Measurements from ENCODE around the gene ACYP2.

The ACYP2 gene

DNA sequence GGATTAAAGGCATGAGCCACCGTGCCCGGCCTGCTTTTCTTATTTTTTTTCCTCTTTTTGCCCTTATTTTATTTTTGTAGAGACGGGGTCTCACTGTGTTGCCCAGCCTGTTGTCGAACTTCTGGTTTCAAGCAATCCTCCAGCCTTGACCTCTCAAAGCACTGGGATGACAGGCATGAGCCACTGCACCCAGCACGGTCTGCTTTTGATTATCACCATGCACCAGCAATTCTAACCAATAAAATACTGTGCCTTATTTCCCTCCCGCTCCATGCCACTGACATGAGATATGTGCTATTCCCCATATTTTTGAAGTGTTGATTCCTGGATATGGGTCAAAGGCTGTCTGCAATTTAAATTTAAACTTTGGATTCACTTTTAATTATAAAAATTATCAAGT is 42.9 kb downstream of the ACYP2 start:
- Histone ChIP-seq H3K4me3 (ENCODE audit: low read depth, low read length) (no peak overlapping the region), H3K36me3 (ENCODE audit: insufficient read depth, low read length) (no peaks in the 10 kb centered on the region), H3K4me1 (ENCODE audit: control insufficient read depth, insufficient read depth, low read length, unreplicated experiment) (no peaks in the 10 kb centered on the region), H3K79me2 (ENCODE audit: control insufficient read depth, insufficient read depth, low read length, unreplicated experiment) (no peaks in the 10 kb centered on the region), H2AFZ (ENCODE audit: low read length, unreplicated experiment) (no peak overlapping the region), H3K27ac (ENCODE audit: low read depth, low read length) (no peak overlapping the region), H3K27me3 (ENCODE audit: insufficient read depth, low read length) (no peaks in the 10 kb centered on the region)

DNA sequence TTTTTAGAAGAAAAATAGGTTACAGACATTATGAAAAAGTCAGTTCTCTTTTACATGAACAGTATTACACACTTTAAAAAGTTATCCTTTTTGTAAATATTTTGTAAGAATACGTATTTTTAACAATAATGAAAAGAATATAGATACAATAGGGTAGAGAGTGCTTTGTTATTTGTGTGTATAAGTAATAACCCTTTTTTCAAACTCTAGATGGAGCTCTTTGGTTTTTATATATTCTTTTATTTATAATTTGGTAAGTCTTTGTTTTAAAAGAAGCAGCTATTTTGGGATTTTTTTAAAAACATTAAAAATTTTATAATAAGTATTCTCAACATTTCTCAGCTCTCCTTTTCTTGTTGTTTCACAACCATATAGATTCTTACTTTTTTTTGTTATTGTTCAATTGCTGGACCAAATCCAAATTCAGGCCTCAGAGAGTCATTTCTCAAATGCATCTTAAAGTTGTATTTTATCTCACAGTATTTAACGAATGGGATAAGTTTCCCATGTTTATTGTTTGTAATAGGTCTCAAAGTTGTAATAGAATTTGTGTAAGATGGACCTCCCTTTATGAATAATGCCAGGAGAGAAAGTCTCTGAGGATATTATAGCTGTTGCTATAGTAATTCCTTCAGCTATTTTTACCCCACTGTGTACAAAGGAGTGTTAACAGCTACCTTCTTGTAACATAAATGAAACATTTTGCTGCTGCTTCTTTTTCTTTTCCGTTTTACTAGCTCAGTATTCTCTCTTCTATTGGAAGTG is 46.4 kb downstream of the ACYP2 start:
- H3K4me3 ChIP-seq (ENCODE audit: low read depth, low read length) = no peak overlapping the region
- no peaks in the 10 kb centered on the region for H3K79me2 ChIP-seq (ENCODE audit: control insufficient read depth, insufficient read depth, low read length, unreplicated experiment)
- H2AFZ ChIP-seq (ENCODE audit: low read length, unreplicated experiment) = no peak overlapping the region
- no peaks in the 10 kb centered on the region for H3K27me3 ChIP-seq (ENCODE audit: insufficient read depth, low read length)
- H3K4me1 ChIP-seq (ENCODE audit: control insufficient read depth, insufficient read depth, low read length, unreplicated experiment) = no peaks in the 10 kb centered on the region
- no peak overlapping the region for H3K27ac ChIP-seq (ENCODE audit: low read depth, low read length)
- H3K36me3 ChIP-seq (ENCODE audit: insufficient read depth, low read length) = no peaks in the 10 kb centered on the region

DNA sequence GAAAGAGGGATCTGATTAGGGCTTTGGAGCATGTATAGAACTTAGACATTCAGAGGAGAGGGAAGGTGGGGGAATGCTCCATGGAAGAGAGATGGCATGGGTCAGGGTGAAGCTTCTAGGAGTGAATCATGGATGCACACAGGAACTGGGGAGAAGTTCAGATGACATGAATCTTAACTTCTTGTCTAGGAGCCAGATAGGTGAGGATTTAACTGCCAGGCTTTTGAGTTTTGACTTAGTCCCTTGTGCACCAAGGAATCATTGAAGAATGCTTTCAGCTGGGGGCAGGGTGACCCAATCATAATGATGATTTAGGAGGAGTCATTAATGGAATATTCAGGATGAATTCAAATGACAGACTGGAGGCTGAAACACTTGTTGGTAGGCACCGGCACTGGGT is 48.7 kb downstream of the ACYP2 start:
- H3K36me3 ChIP-seq (ENCODE audit: insufficient read depth, low read length) = no peaks in the 10 kb centered on the region
- no peaks in the 10 kb centered on the region for H3K27me3 ChIP-seq (ENCODE audit: insufficient read depth, low read length)
- H3K4me1 ChIP-seq (ENCODE audit: control insufficient read depth, insufficient read depth, low read length, unreplicated experiment) = no peaks in the 10 kb centered on the region
- no peaks in the 10 kb centered on the region for H3K79me2 ChIP-seq (ENCODE audit: control insufficient read depth, insufficient read depth, low read length, unreplicated experiment)
- H3K27ac ChIP-seq (ENCODE audit: low read depth, low read length) = no peak overlapping the region
- H3K4me3 ChIP-seq (ENCODE audit: low read depth, low read length) = no peak overlapping the region
- no peak overlapping the region for H2AFZ ChIP-seq (ENCODE audit: low read length, unreplicated experiment)

DNA sequence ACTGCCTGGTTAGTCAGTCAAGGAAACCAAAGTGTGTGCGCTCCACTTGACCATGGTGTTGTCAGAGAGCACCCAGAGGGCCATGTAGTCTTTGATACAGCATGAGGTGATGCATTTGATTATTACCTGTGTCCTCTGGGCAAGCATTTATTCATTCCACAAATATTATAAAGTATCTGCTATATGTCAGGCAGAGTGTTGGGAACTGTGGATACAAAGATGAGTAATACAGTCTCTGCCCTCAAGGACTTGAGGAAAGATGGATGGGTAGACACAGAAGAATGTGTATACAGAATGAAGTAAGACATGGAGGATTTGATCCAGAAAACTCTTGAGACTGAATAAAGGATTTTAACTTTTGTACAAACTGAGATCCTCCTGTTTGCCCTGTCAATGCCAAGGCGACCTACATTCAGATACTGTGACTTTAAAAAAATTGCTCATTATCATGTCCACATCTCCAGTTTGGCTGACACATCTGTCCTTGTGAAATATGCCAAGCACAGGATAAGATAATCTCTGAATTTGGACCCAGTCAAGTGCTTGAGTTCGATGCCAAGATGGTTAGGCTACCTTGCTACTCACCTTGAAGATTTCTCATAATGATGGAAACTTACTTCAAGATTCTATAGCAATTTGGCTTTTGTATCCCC is 50.8 kb downstream of the ACYP2 start:
- Histone ChIP-seq H3K36me3 (ENCODE audit: insufficient read depth, low read length) (no peaks in the 10 kb centered on the region), H3K79me2 (ENCODE audit: control insufficient read depth, insufficient read depth, low read length, unreplicated experiment) (no peaks in the 10 kb centered on the region), H3K4me1 (ENCODE audit: control insufficient read depth, insufficient read depth, low read length, unreplicated experiment) (no peaks in the 10 kb centered on the region), H2AFZ (ENCODE audit: low read length, unreplicated experiment) (no peak overlapping the region), H3K27ac (ENCODE audit: low read depth, low read length) (no peak overlapping the region), H3K27me3 (ENCODE audit: insufficient read depth, low read length) (no peaks in the 10 kb centered on the region), H3K4me3 (ENCODE audit: low read depth, low read length) (no peak overlapping the region)

DNA sequence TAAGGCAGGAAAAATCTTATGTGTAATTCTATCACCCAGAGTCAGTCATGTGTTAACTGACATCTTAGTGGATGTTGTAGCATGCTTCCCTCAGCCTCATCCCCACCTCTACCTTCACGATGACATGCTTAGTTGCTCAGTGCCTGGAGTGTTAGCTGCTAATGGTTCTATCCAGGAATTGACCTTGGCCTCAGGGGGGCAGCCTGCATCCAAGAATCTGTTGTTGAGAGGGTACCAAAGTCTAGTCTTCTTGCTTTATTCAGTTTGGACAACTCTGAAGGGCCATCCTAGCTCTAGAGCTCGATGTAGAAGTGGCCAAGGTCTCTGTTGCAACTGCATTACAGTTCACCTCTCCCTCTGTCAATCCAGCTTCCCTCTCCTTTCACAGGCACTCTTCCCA is 61.2 kb downstream of the ACYP2 start:
- Histone ChIP-seq H3K36me3 (ENCODE audit: insufficient read depth, low read length) (no peaks in the 10 kb centered on the region), H3K4me3 (ENCODE audit: low read depth, low read length) (no peak overlapping the region), H3K4me1 (ENCODE audit: control insufficient read depth, insufficient read depth, low read length, unreplicated experiment) (no peaks in the 10 kb centered on the region), H3K27ac (ENCODE audit: low read depth, low read length) (no peak overlapping the region), H3K79me2 (ENCODE audit: control insufficient read depth, insufficient read depth, low read length, unreplicated experiment) (no peaks in the 10 kb centered on the region), H2AFZ (ENCODE audit: low read length, unreplicated experiment) (no peak overlapping the region), H3K27me3 (ENCODE audit: insufficient read depth, low read length) (no peaks in the 10 kb centered on the region)

DNA sequence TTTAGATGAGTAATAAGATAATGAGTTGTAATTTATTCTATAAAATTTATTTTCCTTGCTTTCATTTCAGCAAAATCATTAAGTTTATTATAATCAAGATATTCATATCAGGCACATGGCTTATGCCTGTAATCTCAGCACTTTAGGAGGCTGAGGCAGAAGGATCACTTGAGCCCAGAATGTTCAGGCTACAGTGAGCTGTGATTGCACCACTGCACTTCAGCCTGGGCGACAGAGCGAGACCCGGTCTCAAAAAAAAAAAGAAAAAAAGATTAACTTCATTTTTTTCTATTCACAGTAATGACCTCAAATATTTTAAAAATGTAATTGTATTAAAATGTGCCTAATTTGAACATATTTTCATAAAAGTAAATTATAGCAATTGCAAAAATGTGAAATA is 67.9 kb downstream of the ACYP2 start:
- no peak overlapping the region for H3K27ac ChIP-seq (ENCODE audit: low read depth, low read length)
- H3K4me1 ChIP-seq (ENCODE audit: control insufficient read depth, insufficient read depth, low read length, unreplicated experiment) = no peaks in the 10 kb centered on the region
- H3K4me3 ChIP-seq (ENCODE audit: low read depth, low read length) = no peak overlapping the region
- H3K79me2 ChIP-seq (ENCODE audit: control insufficient read depth, insufficient read depth, low read length, unreplicated experiment) = no peaks in the 10 kb centered on the region
- H2AFZ ChIP-seq (ENCODE audit: low read length, unreplicated experiment) = no peak overlapping the region
- H3K27me3 ChIP-seq (ENCODE audit: insufficient read depth, low read length) = no peaks in the 10 kb centered on the region
- no peaks in the 10 kb centered on the region for H3K36me3 ChIP-seq (ENCODE audit: insufficient read depth, low read length)

DNA sequence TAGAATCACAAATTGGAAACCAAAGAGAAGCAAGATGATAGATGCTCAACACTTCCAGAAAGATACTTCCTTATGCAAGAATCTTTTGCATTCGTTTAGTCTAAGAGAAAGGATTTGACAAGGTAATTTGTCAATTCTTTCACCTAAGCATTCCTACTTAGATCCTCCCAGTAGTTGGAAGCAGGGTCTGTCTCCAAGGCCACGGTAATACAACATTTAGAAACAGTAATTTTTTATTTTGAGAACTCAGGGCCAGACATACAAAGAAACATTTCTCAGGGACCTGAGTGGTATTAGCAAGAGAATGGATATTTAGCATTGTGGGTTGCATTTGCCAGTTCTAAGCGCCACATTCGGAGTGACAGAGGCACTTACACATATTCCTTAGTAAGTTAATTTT is 68.6 kb downstream of the ACYP2 start:
- Histone ChIP-seq H3K4me1 (ENCODE audit: control insufficient read depth, insufficient read depth, low read length, unreplicated experiment) (no peaks in the 10 kb centered on the region), H3K36me3 (ENCODE audit: insufficient read depth, low read length) (no peaks in the 10 kb centered on the region), H2AFZ (ENCODE audit: low read length, unreplicated experiment) (no peak overlapping the region), H3K4me3 (ENCODE audit: low read depth, low read length) (no peak overlapping the region), H3K79me2 (ENCODE audit: control insufficient read depth, insufficient read depth, low read length, unreplicated experiment) (no peaks in the 10 kb centered on the region), H3K27me3 (ENCODE audit: insufficient read depth, low read length) (no peaks in the 10 kb centered on the region), H3K27ac (ENCODE audit: low read depth, low read length) (no peak overlapping the region)

DNA sequence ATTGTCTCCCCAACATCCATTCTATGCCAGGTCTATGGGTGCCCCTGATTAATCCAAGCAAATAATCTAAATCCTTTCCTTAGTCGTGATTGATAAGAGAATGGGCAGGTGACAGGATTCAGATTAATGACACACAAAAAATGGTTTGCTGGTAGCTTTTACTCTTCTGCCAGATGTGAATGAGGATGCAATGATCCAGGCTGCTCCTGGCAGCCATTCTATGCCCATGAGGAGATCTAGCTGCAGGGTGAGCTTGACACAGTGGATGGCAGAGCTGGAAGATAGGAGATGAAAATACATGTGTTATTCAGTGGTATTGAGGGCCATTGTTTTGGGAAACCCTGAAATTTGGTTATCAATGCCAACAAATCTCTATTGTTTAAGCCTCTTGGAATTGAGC is 69.7 kb downstream of the ACYP2 start:
- Histone ChIP-seq H3K36me3 (ENCODE audit: insufficient read depth, low read length) (no peaks in the 10 kb centered on the region), H3K79me2 (ENCODE audit: control insufficient read depth, insufficient read depth, low read length, unreplicated experiment) (no peaks in the 10 kb centered on the region), H3K27ac (ENCODE audit: low read depth, low read length) (no peak overlapping the region), H3K4me1 (ENCODE audit: control insufficient read depth, insufficient read depth, low read length, unreplicated experiment) (no peaks in the 10 kb centered on the region), H3K27me3 (ENCODE audit: insufficient read depth, low read length) (no peaks in the 10 kb centered on the region), H3K4me3 (ENCODE audit: low read depth, low read length) (no peak overlapping the region), H2AFZ (ENCODE audit: low read length, unreplicated experiment) (no peak overlapping the region)

DNA sequence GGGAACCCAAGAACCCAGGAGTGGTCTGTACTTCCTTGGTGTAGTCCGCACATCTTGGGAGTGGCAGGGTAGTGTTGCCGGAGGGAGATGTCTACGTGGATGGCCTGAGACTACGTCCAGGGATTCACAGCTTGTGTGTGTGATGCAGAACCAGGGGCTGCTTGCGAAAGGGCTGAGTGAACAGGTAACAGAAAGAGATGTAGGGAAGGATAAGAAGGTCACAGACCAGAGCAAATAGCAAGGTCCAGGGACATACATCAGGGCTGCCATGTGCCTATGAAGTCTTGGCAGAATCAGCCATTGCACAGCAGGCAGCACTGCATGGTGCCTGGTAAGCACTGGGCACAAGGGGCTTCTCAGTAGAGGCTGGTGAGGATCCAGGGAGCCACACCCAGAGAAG is 71.9 kb downstream of the ACYP2 start:
- Histone ChIP-seq H3K4me3 (ENCODE audit: low read depth, low read length) (no peak overlapping the region), H2AFZ (ENCODE audit: low read length, unreplicated experiment) (no peak overlapping the region), H3K79me2 (ENCODE audit: control insufficient read depth, insufficient read depth, low read length, unreplicated experiment) (no peaks in the 10 kb centered on the region), H3K27me3 (ENCODE audit: insufficient read depth, low read length) (no peaks in the 10 kb centered on the region), H3K27ac (ENCODE audit: low read depth, low read length) (no peak overlapping the region), H3K4me1 (ENCODE audit: control insufficient read depth, insufficient read depth, low read length, unreplicated experiment) (no peaks in the 10 kb centered on the region), H3K36me3 (ENCODE audit: insufficient read depth, low read length) (no peaks in the 10 kb centered on the region)

DNA sequence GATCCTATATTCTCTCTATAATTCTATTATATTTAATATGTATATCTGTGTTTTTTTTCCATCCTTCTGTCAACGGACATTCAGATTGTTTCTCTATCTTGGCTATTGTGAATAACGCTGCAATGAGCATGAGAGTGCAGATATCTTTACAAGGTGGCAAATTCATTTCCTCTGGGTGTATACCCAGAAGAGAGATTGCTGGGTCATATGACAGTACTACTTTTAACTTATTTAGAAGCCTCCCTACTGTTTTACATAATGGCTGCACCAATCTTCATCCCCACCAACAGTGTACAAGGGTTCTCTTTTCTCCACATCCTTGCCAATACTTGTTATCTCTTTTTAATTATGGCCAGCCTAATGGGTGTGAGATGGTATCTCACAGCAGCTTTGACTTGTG is 74.1 kb downstream of the ACYP2 start:
- Histone ChIP-seq H2AFZ (ENCODE audit: low read length, unreplicated experiment) (no peak overlapping the region), H3K27me3 (ENCODE audit: insufficient read depth, low read length) (no peaks in the 10 kb centered on the region), H3K4me3 (ENCODE audit: low read depth, low read length) (no peak overlapping the region), H3K36me3 (ENCODE audit: insufficient read depth, low read length) (no peaks in the 10 kb centered on the region), H3K27ac (ENCODE audit: low read depth, low read length) (no peak overlapping the region), H3K4me1 (ENCODE audit: control insufficient read depth, insufficient read depth, low read length, unreplicated experiment) (no peaks in the 10 kb centered on the region), H3K79me2 (ENCODE audit: control insufficient read depth, insufficient read depth, low read length, unreplicated experiment) (no peaks in the 10 kb centered on the region)
